ENCODE results near the gene PODNL1. TPM values are rescaled to one million over a fixed set of nuclear protein-coding genes. Genes with fewer than 3 reads are reported as not detected.

Gene PODNL1
- polyA plus RNA-seq, 3 donors = 1.2 to 1.4 (median 1.3) TPM

GRCh38 chr19:13929956-13930355 is 8.3 kb downstream of the PODNL1 start:
- Histone ChIP-seq H3K36me3 (replicated peaks in 1 of 2; ENCODE audit: control insufficient read depth in 1 of 2, insufficient read depth in 2 of 2, low read length in 2 of 2) (peaks cover 33 to 42% of the 10 kb centered on the region in 2 donors), H3K4me2 (replicated peaks; ENCODE audit: extremely low read depth, low read length, poor library complexity, severe bottlenecking) (no peak overlapping the region), H3K4me3 (replicated peaks in 1 of 3; ENCODE audit: low read depth in 2 of 3, low read length in 3 of 3) (no peak overlapping the region), H3K79me2 (ENCODE audit: insufficient read depth, low read length) (no peaks in the 10 kb centered on the region), H3K9ac (ENCODE audit: insufficient read depth, low read length, poor library complexity, severe bottlenecking) (no peak overlapping the region), H3K27ac (ENCODE audit: low read depth in 1 of 2, low read length in 2 of 2) (no peak overlapping the region), H2AFZ (ENCODE audit: insufficient read depth, low read depth, low read length, poor library complexity, severe bottlenecking) (no peak overlapping the region), H3K4me1 (ENCODE audit: control insufficient read depth in 1 of 2, insufficient read depth in 2 of 2, low read length in 2 of 2) (peaks cover 9 to 11% of the 10 kb centered on the region in 2 donors), H4K20me1 (ENCODE audit: insufficient read depth, low read length) (no peaks in the 10 kb centered on the region), H3K27me3 (ENCODE audit: control insufficient read depth in 2 of 2, insufficient read depth in 2 of 2, low read length in 2 of 2) (no peaks in the 10 kb centered on the region), H3K9me3 (replicated peaks in 1 of 2; ENCODE audit: control insufficient read depth in 1 of 2, insufficient read depth in 1 of 2, low read length in 2 of 2) (no peaks in the 10 kb centered on the region)
- Mint-ChIP-seq H3K27ac (no peak overlapping the region), H3K4me1 (peaks cover 15% of the 10 kb centered on the region), H3K9me3 (no peaks in the 10 kb centered on the region), H3K36me3 (peaks cover 28 to 50% of the 10 kb centered on the region in 2 donors), H3K4me3 (no peak overlapping the region), H3K27me3 (ENCODE audit: low read depth in 3 of 3) (peaks cover 0 to 9% (median 3%) of the 10 kb centered on the region in 3 donors)
- TF ChIP-seq, protein P1, sequence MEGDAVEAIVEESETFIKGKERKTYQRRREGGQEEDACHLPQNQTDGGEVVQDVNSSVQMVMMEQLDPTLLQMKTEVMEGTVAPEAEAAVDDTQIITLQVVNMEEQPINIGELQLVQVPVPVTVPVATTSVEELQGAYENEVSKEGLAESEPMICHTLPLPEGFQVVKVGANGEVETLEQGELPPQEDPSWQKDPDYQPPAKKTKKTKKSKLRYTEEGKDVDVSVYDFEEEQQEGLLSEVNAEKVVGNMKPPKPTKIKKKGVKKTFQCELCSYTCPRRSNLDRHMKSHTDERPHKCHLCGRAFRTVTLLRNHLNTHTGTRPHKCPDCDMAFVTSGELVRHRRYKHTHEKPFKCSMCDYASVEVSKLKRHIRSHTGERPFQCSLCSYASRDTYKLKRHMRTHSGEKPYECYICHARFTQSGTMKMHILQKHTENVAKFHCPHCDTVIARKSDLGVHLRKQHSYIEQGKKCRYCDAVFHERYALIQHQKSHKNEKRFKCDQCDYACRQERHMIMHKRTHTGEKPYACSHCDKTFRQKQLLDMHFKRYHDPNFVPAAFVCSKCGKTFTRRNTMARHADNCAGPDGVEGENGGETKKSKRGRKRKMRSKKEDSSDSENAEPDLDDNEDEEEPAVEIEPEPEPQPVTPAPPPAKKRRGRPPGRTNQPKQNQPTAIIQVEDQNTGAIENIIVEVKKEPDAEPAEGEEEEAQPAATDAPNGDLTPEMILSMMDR (IDR thresholded peaks at IDR 0.05) = no peak
- DNase-seq = no peak
- 93% methylated on average over 12 of the region's 17 CpGs for WGBS (ENCODE audit: insufficient coverage)
- intact Hi-C loops (cut with micrococcal nuclease) = no loop called here

GRCh38 chr19:13929340-13929739 is 8.9 kb downstream of the PODNL1 start:
- TF ChIP-seq, protein P1 (IDR thresholded peaks at IDR 0.05) = no peak
- intact Hi-C loops (cut with micrococcal nuclease) = no loop called here

More at GRCh38 chr19:13929340-13929739, 8.9 kb downstream of the PODNL1 start:
- peaks cover 31 to 56% of the 10 kb centered on the region in 2 donors for H3K36me3 Mint-ChIP-seq
- 92% methylated on average over 11 of the region's 12 CpGs for WGBS (ENCODE audit: insufficient coverage)
- Histone ChIP-seq H3K27ac (ENCODE audit: low read depth in 1 of 2, low read length in 2 of 2) (no peak overlapping the region), H3K4me1 (ENCODE audit: control insufficient read depth in 1 of 2, insufficient read depth in 2 of 2, low read length in 2 of 2) (peaks cover 9 to 11% of the 10 kb centered on the region in 2 donors), H3K4me2 (replicated peaks; ENCODE audit: extremely low read depth, low read length, poor library complexity, severe bottlenecking) (no peak overlapping the region), H3K9ac (ENCODE audit: insufficient read depth, low read length, poor library complexity, severe bottlenecking) (no peak overlapping the region), H3K9me3 (replicated peaks in 1 of 2; ENCODE audit: control insufficient read depth in 1 of 2, insufficient read depth in 1 of 2, low read length in 2 of 2) (no peaks in the 10 kb centered on the region), H3K36me3 (replicated peaks in 1 of 2; ENCODE audit: control insufficient read depth in 1 of 2, insufficient read depth in 2 of 2, low read length in 2 of 2) (peaks cover 38 to 48% of the 10 kb centered on the region in 2 donors), H4K20me1 (ENCODE audit: insufficient read depth, low read length) (no peaks in the 10 kb centered on the region), H3K27me3 (ENCODE audit: control insufficient read depth in 2 of 2, insufficient read depth in 2 of 2, low read length in 2 of 2) (no peaks in the 10 kb centered on the region), H3K79me2 (ENCODE audit: insufficient read depth, low read length) (no peaks in the 10 kb centered on the region), H3K4me3 (replicated peaks in 1 of 3; ENCODE audit: low read depth in 2 of 3, low read length in 3 of 3) (no peak overlapping the region), H2AFZ (ENCODE audit: insufficient read depth, low read depth, low read length, poor library complexity, severe bottlenecking) (no peak overlapping the region)
- peaks cover 15% of the 10 kb centered on the region for H3K4me1 Mint-ChIP-seq
- H3K4me3 Mint-ChIP-seq = no peak overlapping the region
- H3K27me3 Mint-ChIP-seq (ENCODE audit: low read depth in 3 of 3) = peaks cover 0 to 8% (median 0%) of the 10 kb centered on the region in 3 donors
- H3K27ac Mint-ChIP-seq = no peak overlapping the region
- no peak for DNase-seq
- H3K9me3 Mint-ChIP-seq = no peaks in the 10 kb centered on the region
